Stimulated activated CD4-positive, alpha-beta T cell treated with anti-CD3 and anti-CD28 coated beads, TNF-alpha, amount 100 ng/mL, for 48 hours (primary cell): ENCODE measurements around the gene BEGAIN.

Experiments
- DNase-seq, 3 donors: peaks; one replicate each; pipeline ENCODE4 v3.0.0-alpha.2; 2020; ENCODE audit warnings: low read depth in 3 of 3

BEGAIN gene

DNA sequence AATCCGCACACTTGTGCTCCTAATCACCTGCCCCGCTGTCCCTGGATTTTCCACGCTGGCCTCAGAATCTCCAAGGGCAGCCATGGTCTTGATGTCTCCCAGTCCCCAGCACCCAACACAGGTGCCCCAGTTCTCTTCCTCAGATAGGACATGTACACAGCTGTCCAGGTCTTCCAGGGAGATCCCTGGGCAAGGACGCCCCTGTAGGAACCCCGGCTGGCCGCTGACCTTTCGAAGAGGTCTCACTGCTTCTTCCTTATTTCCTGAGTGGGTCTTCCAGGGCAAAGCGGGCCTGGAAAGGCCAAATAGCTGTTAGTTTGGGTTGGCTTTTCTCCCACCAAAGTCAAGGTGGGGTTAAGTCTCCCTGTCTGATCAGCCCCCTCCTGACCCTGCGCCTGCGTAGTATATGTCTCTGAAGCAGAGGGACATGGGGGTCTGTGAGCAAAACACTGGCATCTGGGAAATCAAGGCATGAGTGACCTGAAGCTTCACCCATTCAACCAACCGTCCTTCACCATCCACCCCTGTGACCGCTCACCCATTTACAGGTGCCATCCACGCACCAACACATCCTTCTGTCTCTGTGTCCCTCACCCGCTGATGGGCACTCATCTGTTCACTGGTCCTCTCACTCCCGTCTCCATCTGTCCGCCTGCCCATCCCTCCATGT lies 4.6 kb downstream of the BEGAIN start:
- DNase-seq = no peak

DNA sequence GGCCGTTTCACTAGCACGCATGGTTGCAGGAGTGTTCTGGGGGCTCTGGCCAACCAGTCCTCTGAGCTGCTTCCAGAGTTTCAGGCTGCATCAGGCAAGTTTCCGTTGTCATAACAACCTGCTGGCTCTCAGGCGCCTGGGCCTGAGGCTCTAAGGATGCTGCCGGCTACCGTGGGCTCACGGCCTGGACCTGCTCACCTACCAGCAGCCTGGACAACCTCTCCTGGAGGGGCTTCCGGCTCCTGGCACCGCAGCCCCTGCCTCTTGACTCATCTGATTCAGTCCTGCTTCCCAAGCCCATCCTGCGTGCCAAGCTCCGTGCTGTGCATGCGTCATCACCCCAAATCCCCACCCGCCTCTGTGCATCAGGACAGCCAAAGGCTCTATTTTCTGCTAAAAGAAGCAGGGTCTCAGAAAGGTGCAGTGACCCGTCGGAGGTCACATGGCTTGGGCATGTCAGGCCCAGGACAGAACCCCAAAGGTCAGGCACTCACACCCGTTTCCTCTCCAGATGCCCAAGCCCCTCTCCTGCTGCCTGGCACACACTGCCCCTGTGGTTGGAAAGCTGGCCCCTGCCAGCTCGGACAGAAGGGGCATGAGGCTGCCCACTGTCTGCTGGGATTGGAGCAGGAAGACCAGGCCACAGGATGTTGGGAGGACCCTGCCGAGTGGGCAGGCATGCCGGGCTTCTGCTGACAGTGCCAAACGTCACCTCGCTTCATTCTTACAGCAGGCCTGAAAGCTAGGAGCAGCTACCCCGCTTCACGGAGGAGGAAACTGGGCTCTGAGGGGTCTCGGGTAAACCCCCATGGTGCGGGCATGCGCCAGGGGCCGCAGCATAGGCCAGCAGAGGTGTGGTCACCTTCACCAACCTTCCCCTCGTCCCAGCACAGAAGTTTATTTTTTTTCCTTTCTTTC lies 5.7 kb downstream of the BEGAIN start:
- no peak for DNase-seq

DNA sequence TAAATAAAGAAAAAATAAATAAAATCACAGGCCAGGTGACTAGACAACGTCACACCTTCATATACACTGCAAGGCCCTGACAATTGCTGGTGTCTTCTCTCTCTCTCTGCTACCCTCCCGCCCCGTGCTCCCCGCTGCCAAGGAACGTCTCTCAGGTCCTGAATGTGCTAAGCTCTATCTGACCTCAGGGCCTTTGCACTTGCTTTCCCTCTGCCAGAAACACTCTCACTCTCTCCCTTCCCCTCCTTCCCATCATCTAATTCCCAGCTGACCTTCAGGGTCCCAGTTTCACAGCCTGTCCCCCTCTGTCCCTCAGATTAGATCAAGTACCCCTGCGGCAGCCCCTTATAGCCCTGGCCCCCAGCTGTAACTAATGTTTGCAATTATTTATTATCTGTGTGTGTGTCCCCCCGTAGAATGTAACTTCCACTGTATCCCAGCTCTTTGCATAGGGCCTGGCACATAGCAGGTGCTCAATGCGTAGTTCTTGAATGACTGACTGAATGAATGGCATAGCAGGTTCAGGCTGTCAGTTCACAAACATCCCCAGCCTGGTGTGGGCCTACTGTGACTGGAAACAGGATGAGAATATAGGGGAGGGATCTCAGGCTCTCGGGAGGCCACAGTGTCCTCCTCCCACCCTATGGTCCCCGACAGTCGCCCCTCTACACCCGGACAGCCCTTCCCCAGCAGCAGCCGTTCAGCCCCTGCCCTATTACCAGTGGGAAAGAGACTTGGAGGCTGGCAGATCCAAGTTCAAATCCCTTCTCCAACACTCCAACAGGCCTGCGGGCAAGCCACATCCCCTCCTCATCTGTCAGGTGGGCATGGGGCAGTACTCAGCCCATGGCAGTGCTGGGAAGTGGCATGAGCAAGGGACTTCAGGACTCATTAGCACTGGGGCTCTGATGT lies 6.6 kb downstream of the BEGAIN start:
- no peak for DNase-seq

DNA sequence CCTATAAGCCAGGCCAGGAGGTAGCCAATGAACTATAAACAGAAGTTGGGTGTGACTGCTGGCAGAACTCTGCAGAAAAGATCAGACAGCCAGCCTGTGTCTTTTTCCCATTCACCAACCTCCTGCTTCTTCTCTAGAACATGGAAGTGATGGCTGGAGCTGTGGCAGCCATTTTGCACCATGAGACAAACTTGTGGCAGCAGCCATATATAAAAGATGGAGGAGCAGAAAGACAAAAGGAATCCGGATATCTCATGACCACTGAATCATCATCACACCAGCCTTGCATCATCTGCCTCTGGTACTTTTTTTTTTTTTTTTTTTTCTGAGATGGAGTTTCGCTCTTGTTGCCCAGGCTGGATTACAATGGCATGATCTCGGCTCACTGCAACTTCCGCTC lies 8.7 kb downstream of the BEGAIN start:
- no peak for DNase-seq

DNA sequence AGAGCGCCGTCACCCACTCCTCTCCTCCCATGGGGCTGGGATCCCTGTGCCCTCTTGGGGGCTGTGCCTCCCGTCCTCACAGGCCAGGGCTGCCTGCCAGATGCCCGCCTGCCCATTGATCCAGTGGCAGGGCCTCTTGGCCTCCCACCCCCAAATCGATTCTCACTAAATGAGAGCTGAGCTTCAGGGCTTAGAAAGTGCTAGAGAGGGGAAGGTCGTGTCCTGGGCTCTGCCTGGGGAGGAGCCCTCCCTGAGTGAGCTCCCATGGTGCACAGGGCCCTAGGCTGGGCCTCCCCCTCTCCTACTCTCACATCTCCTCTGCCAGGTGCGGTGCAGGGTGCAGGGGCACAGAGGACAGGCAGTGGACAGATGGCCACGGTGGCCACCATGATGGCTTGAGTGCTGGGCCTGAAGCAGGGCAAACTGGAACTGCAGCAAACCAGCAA lies 9.2 kb downstream of the BEGAIN start:
- DNase-seq = no peak

DNA sequence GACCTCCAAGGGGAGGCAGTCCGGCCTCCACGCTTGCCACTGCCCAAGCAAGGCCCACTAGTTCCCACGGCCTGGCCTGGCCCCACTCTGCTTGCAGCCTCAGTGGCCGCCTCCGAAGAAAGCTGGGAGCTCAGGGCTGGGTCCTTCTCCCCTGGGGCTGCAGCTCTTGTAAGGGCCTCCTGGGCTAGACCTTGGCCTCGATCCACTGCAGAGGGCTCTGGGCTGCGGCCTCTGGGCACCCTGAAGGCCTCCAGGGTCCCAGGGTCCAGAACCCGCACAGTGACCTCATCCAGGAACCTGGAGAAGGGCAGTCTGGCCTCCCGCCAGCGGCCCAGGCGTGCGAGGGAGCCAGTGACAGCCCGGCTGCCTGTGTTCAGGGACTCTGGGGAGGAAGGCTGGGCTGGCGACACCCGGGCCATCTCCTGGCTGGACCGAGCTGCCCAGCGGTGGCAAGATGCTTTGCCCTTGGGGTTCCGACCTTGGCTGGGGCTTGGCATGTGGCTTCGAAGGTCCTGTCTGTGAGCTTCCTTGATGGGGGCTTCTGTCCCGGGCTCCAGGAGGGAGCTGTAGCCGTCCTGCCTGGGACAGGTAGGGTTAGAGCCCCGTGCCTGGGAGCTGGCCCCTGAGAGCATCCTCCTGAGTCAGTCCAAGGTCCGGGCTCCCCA lies 9.8 kb downstream of the BEGAIN start:
- no peak for DNase-seq

DNA sequence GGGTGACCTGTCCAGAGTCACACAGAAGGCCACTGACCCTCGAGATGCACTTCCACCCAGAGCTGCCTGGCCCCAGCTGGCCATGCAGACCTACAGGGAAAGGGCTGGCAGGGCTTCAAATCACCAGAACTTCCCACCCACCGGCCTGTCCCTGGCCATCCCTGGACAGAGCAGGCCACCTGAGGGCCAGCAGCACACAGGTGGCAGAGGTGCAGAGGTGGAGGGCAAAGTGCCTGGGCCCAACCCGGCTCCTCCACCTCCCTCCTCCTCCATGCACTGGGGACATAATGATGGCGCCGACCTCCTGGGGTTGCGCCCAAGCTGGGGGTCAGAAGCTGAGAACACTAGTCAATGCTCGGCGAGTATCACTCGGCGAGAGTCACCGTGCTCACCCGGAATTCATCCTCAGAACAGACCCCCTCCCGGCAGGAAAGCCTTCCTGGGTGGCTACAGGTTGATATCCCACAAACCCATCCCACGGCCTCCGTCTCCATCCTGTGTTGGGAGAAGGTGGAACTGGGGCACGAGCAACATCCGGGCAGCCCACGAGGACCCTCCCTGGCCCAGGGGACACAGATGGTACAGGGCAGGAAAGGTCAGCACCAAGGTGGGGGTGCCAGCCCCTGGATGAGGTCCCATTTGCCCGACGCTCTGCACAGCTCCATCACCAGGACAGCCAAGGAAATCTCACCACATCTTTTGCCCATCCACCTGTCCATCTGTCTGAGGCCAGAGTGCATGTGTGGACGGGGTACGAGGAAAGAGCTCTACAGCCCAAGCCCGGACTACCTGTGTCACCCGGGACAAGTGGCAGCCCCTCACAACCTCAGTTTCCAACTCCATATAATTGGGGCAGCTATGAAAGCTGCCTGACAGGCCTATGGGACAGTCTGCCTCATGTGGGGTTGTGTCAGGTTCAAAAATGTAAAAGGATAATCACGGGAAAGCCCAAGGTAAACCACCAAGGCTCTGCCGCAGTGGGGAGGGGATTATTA lies 10.8 kb downstream of the BEGAIN start:
- no peak for DNase-seq

DNA sequence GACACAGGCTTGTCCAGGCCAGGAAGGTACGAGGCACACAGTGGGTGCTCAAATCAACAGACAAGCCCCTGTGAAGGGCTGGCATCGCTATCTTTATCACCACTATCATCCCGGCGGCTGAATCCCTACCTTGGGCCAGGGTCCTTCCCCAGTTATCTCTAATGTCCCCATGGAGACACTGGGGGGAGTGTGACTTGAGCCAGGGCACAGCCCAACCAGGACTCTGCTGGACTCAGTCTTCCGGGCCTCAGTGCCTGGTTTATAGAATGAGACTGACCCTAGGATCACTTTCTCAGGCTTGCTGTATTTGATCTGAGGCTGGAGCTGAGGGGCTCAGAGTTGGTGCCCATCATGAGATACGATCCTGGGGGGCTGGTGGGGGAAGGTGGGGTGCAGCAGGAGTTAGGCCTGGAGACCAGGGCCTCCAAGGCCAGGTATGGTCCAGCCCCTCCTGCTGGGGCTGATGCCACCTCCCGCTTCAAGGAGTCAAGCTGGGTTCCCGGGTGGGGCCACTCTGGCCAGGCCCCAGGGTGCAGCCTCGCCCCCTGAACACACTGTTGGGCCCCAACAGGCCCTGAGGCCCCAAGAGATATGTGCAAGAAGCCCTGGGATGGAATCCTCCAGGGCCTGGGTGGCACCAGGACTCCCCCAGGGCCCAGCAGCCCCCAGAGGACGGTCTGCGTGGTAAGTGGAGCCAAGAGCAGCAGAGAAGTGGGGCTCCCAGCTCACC lies 11.8 kb downstream of the BEGAIN start:
- no peak for DNase-seq

DNA sequence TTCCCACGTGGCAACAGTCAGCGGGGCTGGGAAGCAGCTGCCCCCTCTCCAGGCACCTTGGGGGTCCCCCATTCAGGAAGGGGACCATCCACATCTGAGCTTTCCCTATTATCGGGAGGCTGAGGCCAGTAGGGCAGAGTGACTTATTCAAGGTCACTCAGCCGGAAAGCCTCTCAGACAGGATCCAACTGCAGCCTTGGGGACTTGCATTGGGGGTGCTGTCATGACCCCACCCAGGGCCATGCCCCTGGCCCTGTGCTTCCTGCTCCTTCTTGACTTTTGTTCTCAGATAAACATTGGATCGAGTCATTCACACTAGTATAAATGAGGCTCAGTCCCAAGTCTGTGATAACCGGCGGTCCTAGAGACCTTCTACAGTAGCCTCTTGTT lies 12.6 kb downstream of the BEGAIN start:
- no peak for DNase-seq

DNA sequence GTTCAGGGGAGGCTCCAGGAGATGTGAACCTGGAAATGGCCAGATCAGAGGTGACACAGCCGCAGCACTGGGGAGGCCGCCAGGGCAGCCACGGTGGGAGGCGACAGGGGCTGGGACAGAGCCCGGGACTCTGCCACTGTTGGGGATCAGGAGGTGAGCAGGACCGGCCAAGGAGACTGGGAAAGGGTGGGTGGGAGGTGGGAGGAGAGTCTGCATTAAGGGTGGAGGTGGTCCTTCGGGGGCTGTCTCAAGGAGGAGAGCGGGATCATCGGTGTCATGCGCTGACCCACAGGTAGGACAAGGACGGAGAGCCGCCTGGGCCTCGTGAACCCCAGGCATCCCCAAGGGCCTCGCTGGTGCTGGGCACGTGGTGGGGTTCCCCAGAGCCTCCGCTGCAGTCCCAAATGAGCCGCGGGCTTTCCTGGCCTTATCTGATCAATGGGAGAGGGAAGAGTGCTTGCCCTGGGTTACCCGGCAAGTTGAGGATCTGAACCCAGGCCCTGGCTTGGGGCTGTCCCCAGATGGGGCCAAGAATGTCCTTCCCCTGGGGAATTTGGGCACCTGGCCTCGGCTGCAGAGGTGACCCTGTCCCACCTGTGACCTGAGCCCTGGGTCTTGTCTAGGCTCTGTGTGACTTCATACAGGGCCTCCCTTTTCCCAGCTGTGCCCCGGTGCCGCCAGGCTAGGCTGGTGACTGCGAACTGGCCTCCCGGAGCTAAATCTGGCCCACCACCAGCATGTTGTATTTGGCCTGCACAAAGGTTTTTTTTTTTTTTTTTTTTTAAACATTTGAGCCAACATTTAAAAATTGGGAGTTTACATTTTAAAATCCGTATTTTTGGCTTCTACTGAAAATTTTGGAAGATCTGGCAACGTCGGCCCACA lies 13.2 kb downstream of the BEGAIN start:
- DNase-seq = no peak

DNA sequence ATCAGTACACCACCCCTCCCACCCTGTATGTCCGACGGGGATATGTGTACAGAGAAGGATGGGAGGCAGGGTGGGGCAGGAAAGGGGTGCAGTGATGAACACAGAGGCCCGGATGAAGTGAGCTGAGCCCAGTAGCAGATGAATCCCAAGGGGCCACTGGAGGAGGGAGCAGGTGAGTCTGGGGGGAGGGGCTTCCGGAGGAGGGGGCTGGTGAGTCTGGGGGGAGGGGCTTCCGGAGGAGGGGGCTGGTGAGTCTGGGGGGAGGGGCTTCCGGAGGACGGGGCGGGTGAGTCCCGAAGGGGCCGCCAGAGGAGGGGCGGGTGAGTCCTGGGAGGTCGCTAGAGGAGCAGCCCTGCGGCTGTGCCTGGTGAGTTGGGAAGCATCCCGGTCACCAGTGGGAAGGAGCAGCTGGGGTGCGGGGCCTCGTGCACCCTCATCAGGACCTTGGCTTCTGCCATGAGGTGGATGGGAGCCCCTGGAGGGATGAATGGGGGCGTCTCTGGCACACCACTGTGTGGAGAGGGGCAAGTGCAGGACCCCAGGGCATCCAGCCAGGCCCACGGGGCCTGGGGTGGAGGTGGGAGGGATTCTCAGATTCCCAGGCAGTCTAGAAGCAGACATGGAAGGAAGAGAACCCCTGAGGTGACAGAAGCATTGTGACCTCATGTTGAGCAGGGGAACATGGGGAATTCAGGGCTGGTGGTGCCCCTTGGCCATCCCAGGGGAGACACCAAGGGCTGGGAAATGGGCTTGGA lies 14.0 kb downstream of the BEGAIN start:
- no peak for DNase-seq

DNA sequence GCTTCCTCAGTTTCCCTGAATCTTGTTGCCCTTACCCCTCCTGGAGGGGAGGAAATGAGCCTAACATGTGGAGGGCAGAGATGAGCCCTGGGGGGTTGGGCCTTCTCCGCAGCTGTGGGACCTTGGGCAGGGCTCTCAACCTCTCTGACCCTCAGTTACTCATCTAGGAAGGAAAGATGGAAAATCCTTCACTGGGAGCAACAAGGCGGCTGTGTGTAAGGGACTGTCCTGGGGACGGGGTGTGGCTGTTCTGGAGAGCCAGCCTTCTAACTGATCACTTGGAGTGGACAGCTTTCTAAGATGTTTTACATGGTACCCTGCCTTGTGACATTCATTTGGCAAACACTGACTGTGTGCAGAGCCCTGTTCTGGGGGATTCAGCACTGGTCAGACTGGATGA lies 14.7 kb downstream of the BEGAIN start:
- no peak for DNase-seq

DNA sequence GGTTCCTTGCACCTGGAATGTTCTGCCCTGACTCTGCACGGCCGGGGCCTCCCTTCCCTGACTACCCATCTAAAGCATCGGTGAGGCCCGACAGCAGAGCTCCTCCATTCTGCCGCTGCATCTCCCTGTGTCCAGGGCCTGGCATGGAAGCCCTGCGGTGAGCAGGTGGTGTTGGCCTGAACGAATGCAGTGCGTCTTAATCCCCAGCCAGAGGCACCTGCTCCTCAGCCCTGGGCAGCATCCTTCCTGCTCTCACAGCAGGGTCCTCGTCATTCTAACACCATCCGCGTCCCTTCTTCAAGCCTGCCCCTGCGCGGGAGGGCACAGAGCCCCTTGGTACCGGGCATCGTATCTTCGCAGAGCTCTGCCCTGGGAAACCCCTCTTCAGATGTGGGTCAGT lies 15.4 kb downstream of the BEGAIN start:
- DNase-seq = no peak

DNA sequence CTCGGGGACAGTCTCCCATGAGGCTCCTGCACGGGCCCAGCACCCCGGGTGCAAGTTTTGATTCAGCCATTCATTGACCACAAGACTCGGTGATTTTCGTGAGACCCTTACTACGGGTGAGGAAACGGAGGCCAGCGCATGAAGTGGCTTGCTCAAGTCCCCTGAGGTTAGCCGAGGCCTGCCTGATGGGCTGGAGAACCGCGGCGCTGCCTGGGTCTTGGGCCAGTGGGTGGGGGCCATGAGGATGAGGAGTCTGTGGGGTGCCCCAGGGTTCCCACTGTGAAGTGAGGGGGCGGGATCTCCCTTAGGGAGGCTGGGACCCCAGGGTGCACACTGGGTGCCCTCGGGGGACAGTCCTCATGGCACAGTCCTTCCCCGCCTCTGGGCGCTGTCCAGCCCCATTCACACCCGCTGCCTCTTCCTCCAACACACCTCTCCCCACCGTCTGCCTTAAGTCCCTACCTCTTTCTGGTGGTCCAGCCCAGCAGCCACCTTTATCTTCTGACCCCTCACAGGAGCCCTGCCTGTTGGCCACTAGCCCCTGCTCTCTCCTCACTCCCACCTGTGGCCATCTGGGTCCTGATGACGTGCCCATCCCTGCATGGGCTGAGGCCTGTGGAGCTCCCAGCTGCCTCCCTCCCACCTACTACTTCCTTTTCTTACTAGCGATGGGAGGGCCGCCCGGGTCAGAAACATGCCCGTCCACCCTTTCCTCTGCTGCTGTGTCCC lies 16.3 kb downstream of the BEGAIN start:
- no peak for DNase-seq

DNA sequence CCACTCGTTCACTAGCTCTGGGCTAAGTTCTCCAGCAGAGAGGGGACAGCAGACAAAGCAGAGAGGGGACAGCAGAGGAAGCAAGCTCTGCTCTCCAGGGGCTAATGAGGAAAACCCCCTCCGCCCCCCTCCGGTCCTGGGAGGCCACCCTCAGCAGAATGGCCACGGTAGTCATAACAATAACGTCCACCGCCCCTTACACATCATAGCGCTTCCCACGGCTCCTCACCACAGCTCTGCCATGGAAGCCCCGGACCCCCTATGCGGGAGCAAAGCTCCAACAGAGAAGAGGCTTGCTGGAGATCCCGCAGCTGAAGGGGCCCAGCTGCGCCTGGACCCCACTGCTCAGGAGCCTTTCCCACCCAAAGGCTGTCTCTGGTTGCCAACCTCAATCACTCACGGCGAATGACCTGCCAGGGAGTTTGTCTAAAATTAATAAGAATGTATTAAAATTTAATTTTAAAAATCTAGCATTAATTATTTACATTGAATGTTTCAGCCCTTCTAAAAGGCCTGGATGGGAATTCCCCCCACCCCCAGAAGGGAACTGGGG lies 17.4 kb downstream of the BEGAIN start:
- no peak for DNase-seq

DNA sequence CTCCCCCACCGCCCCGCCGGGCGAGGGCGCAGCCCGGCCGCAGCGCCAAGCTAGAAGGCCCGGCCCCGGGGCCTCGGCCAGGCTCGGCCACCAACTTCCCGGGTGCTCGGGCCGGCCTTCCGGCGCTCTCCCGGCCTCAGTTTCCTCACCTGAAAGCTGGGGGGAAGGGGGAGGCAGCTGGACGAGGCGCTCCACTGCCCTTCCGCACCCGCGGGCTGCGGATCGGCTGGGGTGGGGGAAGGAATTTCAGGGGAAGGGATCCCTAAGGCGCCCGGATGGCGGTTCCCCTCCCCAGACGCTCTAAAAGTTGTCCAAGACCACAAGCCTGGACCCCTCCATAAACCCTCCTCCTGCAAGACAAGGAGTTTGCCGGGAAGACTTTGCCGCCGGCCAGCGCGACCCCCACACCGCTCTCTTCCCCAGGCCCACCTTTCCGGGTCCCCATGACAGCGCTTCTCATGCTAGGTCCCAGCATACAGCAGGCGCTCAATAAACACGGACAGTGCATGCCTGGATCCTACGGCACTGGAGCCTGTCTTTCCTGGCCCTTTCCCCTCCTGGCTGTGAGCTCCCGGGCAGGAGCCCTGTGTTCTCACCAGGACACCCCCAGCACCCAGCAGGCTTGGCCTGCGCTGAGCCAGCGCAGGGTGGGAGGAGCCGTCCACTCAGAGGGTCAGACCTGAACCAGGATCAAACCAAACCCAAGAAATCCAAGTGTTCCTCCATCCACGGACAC lies 18.1 kb downstream of the BEGAIN start:
- DNase-seq = no peak
